GM21367 (cell line): ENCODE measurements around the gene ZFYVE9.

Source experiments
- ATAC-seq: cut with Tn5 transposase; IDR thresholded peaks from one replicate; pipeline ENCODE4 v1.9.1; 2021; ENCODE audit not compliant: unreplicated experiment

The ZFYVE9 gene

GRCh38 chr1:52328615-52329014 lies 186.7 kb downstream of the ZFYVE9 start:
- ATAC-seq = no peak

GRCh38 chr1:52332411-52332810 lies 190.5 kb downstream of the ZFYVE9 start:
- no peak for ATAC-seq

DNA sequence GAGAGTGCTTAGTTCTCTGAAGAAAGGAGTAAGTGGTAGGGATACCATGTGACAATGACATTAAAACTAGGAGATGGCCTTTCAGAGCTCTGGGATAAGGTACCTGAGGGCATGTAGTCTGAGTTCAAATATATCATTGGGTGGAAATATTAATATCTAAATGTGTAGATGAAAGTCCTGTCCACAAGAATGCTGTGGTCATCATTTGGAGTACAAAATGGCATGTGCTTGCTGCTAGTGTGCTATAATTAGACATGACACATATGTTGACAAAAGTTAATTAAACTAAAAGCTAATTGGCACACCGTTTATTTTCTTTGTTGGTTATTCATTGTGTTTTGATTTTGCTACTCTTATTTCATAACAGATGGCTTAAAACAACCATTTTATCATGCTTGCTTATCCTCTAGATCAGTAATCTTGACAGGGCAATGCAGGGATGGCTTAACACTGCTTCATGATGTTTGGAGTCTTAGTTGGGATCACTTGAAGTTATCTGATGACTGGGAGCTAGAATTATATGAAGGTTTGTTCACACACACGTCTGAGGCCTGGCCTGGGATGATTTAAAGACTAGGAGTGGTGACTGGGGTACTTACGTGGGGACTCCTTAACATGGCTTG lies 193.1 kb downstream of the ZFYVE9 start:
- ATAC-seq = no peak

- no peak for ATAC-seq
Measured at GRCh38 chr1:52337439-52337838, 195.6 kb downstream of the ZFYVE9 start.

GRCh38 chr1:52341655-52342260 lies 199.9 kb downstream of the ZFYVE9 start:
- ATAC-seq = no peak

DNA sequence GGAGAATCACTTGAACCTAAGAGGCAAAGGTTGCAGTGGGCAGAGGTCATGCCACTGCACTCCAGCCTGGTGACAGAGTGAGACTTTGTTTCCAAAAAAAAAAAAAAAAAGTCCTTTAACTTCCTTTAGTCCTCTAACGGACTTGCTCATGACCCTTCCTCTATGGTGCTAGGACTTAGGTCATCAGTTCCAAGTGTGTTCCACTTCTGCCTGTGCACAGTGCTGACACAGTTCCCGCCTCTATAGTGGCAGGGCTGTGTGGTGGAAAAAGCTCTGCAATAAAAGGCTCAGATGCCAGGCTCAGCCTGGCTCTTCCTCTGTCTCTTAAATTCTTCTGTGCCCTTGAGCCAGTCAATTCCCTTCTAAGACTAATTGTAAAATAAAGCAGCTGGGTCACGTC lies 202.1 kb downstream of the ZFYVE9 start:
- no peak for ATAC-seq

GRCh38 chr1:52345252-52345651 lies 203.4 kb downstream of the ZFYVE9 start:
- ATAC-seq = no peak

DNA sequence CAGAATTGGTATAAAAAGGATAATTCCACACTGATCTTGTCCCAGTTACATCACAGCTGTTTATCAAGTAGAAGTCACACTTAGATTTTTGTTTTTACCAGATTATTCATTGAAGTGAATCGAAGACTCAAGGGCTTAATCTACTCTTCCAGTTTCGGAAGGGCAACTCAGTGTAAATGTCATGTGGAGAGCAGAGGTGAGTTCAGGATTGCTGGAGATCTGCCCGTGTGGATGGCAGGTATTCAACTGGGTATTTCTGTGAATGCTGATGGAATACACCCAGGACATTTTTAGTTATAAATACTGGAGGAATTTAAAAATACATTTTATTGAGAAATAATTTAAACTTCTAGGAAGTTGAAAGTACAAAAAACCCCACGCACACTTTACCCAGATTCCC lies 204.8 kb downstream of the ZFYVE9 start:
- no peak for ATAC-seq

DNA sequence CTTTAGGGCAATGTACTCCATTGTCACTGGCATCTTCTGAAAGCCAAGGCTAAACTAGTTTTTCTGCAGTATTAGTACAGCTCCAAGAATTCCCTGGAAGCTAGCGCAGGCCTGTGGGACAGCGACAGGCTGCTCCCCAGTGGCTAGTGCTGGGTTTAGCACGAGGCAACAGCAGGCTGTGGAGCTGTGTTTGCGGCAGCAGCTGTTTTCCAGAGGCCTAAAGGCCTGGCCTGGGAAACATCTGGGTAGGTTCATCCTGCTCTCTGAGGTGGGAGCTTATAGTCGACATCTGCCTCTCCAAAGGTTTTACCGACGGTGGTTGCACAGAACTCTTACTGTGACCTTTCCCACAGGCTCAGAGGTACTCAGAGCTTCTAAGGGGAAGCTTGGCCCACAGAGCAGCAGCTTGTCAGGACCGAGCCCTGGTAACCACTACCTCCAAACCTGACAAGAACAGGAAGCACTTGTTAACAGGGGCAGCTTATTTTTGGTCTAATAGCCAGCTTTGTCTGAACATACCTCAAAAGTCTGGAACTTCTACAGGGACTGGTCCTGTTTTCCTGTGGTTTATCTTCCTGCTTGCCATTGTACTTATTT lies 206.9 kb downstream of the ZFYVE9 start:
- no peak for ATAC-seq

- ATAC-seq = no peak
Measured at GRCh38 chr1:52352690-52353089, 210.8 kb downstream of the ZFYVE9 start.

- ATAC-seq = no peak
Measured at GRCh38 chr1:52355436-52355835, 213.5 kb downstream of the ZFYVE9 start.

- ATAC-seq = no peak
Measured at GRCh38 chr1:52355847-52356505, 214.1 kb downstream of the ZFYVE9 start.

- ATAC-seq = no peak
Measured at GRCh38 chr1:52356818-52357355, 215.0 kb downstream of the ZFYVE9 start.

- no peak for ATAC-seq
Measured at GRCh38 chr1:52357397-52357796, 215.5 kb downstream of the ZFYVE9 start.

- ATAC-seq = no peak
Measured at GRCh38 chr1:52358851-52359497, 217.1 kb downstream of the ZFYVE9 start.

- ATAC-seq = no peak
Measured at GRCh38 chr1:52359676-52360594, 218.0 kb downstream of the ZFYVE9 start.

DNA sequence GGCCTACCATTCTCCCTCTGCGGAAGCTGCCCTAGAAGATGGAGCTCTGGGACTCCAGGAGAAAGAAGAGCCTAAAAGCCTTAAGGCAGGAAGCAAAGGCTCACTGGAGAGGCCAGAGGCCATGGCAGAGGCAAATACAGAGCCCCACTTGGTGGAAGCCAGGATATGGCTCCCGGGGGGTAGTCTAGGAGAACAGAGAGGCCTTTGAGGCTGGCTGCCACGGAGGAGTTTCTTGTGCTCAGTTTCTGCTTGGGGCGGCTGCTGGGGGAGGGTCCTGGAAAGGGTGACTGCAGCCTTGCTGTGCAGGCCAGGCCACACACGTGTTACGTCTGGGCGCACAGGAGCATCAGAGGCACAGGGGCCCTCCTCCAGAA lies 218.7 kb downstream of the ZFYVE9 start:
- ATAC-seq = no peak

DNA sequence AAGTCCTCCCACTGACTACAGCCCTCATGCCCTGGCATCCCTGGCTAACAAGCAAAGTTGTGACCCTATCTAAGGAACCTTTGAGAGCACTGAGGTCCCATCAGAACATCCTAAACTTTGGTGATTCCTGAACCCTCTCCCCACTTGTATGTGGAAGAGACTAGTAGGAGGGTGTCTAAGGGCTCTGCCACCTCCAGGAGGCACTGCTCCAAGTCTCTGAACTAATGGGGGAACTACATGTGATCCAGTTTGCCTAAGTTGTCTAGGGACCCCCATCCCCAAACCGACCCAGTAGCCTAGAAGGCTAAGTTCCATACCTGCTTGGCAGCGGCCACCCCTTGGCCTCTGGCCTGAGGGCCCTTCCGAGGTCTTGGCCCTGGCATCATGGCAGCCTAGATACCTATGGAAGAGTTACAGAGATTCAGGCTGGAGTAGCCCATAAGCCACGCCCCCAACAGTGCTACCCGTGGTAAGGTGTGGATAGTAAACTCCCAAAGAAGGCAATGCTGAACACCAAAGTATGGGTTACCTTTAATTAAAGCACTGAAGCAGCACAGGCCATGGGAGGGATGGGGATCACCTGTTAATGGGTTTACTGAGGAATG lies 222.4 kb downstream of the ZFYVE9 start:
- ATAC-seq = no peak

DNA sequence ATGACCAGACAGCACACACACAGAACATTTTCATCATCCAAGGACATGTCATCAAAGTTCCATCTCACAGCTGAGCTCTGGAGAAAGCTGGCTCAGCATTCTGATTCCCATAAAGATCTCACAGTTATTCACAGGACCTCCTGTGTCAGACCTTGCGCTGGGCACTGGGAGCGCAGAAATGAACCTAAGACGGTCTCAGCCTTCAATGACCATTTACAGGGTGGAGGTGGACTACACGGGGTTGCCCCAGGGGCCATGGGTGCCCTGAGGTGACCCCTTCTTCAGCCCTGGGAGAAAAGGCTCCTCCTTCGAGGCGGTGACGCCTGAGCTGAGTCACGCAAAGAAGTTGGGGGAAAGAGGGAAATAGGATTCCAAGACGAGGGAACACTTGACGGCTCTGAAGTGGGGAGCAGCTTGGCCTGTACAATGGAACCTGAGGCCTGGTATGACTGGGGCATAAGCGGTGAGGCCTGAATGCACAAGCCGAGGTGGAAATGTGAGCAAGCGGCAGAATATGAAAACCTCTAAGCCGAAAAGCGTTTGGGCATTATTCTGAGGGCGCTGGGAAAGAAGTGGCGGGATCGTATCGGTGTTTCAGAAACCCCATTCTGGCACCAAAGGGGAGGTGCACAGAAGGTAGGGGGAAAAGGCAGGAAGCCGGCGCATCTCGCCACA lies 223.3 kb downstream of the ZFYVE9 start:
- no peak for ATAC-seq
